HG03342 (cell line): ENCODE data around the gene PSMB9.
A peak's percentile ranks its signal among the peaks of the same experiment; 100 is the strongest.
"Not testable (repeated sequence)": the region's sequence is repeated elsewhere in the genome, so short reads cannot be mapped to it uniquely, and the experiment has no call there.

Experiments
- ATAC-seq: cut with Tn5 transposase; IDR thresholded peaks from one replicate; pipeline ENCODE4 v1.9.1; 2021; ENCODE audit warnings: mild to moderate bottlenecking, moderate library complexity; ENCODE audit not compliant: unreplicated experiment

The PSMB9 gene

DNA sequence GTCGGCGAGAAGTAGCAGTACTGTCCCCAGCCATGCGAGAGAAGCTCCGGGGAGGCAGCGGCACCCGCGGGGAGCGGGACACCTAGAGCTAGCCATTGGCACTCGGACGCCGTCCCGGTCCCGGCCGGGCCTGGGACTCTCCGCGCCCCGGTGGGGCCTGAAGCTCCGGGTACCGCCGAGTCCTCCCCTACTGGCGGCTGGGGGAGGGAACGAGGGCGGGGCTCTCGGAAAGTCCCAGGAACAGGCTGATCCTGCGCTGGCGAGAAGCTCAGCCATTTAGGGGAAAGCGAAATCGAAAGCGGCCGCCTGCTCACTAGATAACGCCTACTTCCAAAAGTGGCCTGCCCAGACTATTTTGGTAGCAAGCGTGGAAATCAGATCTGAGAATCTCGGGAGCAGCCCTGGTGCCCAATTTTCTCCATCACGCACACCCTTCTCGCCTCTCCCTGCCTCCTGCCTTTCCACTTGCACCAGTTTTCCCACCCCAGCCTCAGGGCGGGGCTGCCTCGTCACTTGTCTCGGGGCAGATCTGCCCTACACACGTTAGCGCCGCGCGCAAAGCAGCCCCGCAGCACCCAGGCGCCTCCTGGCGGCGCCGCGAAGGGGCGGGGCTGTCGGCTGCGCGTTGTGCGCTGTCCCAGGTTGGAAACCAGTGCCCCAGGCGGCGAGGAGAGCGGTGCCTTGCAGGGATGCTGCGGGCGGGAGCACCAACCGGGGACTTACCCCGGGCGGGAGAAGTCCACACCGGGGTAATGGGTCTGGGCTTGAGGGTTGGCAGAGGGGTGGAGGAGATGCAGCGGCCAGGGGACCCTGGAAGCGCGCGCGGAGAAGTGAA lies at the start of gene PSMB9, which contains the start of gene TAP1:
Gene PSMB9, plus strand, starts transcription at position 652 of the 835 bp plus-strand sequence. Its CDS starts 38 bp downstream, at position 690.
Gene TAP1, minus strand, starts transcription at position 164 of the 835 bp plus-strand sequence. Its CDS starts 68 bp downstream, at position 96.
- peak; percentile 78 for ATAC-seq

DNA sequence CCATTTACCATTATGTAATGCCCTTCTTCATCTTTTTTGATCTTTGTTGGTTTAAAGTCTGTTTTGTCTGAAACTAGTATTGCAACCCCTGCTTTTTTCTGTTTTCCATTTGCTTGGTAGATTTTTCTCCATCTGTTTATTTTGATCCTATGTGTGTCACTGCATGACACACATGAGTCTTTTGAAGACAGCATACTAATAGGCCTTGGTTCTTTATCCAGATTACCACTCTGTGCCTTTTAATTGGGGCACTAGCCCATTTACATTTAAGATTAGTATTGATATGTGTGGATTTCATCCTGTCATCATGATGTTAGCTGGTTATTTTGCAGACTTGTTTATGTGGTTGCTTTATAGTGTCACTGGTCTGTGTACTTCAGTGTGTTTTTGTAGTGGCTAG lies 48.6 kb upstream of the PSMB9 start:
- ATAC-seq = not testable (repeated sequence)

DNA sequence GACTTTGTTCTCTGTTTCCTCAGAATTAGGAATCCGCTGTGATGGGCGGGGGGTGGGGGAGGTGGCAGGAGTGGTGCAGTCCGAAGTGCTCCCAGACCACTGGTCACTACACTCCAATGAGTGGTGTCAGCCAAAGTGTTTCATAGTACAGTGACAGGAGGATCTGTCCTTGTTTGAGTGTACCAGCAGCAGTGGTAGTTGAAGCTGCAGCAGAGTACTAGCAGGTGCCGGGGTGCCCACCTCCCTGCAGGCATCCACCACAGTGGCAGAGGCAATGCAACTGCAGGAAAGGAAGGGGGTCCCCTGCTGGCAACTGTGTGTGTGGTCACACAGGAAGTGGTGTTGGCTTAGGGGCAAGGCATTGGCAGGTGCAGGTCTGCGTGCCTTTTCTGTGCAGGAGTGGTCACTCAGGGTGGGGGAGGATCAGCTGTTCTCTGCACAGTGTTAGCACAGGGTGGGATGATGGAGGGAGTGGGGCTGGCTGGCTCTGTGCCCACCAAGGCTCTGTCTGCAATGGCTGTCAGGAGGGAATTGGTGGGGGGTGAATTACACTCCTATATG lies 46.9 kb upstream of the PSMB9 start:
- no peak for ATAC-seq

DNA sequence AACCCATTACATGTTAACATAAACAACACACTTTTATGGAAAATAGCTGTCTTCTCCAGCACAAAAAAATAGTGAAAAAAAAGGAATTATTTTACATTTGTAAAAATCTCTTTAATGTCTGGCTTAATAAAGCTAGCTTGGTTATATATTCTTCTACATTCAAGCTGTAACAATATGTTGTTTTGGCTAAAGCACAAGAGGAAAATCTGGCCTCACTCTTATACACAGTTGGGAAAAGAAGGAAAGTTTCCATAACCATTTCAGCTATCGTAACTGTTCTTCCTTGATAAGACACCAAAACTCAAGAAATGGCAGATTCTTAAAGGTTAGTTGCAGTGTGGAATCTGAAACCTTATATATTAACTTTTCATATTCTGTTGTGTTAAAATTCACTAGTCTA lies 44.8 kb upstream of the PSMB9 start:
- ATAC-seq = no peak

DNA sequence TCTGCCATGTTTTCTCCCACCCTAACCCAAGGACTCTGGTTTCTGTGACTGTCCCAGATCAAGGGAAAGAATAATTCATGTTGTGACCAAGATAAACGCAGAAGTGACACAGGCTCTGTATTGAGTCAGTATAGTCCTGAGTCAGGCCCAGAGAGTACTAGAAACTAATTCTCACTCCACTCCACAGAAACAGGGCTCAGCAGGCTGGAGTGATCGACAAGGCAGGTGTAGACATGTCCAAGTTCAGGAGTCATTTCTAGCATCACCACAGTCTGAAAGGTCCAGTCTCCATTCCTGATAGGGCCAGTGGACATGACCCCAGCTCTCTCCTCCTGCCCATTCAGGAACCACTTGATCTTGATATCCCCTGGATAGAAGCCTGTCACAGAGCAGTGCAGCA lies 39.8 kb upstream of the PSMB9 start:
- ATAC-seq = no peak

DNA sequence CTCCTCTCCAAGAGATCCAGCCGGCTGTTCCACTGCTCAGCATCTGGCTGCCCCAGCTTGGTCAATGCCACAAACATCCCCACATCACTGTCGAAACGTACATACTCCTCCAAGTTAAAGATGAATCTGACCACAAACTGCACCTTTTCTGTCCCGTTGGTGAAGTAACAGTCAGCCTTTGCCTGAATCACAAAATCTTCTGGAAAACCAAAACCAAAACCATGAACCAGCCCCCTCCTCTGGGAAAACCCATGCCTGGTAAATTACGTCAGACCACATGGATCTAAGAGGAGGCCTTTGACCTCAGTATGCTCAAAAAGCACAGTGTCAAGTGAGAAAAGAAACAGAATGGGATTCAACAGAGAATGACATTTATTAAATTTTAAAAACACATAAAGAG lies 38.9 kb upstream of the PSMB9 start:
- ATAC-seq = no peak

DNA sequence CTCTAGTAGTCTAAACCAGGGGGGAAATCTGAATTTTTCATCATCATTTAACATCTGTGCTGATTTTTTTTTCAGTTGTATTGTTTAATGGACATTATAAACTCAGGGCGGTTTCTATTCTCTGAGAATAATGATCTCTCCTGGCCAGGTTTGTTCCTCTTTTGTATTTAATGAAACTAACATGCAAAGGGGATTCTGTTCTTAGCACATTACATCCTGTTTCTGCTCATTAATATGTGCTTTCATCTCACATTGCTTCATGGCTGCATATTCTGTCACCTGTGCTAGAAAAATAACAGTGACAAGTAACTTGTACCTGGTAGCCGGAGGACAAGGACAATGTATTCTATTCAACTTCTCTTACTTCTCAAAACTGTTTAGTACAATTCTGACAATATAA lies 38.0 kb upstream of the PSMB9 start:
- ATAC-seq = no peak

DNA sequence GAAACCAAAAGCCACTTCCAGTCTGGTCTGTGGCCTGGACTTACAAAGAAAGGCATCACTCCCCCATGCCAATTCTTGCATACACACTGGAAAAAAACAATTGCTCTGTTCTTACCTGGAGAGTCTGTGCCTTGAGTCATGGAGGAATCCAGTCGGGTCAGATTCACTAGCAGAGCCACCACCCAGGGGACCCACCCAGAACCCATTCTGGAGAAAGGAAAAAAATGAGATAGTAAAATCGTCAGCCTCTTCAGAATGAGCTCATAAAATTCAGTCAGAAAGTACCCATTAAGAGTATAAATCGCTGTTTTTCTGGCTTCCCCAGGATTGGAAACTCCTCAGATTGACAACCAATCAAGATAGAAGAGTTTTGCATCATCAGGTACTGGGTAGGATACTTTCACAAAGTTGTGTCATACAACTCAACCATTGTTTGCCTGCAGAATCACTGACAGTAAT lies 37.2 kb upstream of the PSMB9 start, which contains the start of gene HLA-DOB:
Gene HLA-DOB, minus strand, starts transcription at position 257 of the 459 bp plus-strand sequence. Its CDS starts 51 bp downstream, at position 206.
- peak; percentile 59 for ATAC-seq

DNA sequence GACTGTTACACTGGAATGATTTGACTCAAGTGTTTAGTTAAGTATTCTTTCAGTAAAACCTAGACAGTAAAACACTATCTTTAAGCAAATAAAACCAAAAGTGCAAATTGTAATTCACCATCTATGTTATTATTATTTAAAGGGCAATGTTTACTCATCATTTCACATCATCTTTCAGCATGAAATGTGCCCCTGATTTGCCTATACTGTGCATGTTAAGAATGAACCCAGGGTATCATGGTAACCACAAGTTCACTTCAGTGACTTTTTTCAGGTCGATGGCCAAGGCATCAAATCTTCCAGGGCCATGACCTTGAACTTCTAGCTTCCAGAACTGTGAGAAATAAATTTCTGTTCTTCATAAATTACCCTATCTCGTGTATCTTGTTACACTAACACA lies 35.1 kb upstream of the PSMB9 start:
- ATAC-seq = no peak

DNA sequence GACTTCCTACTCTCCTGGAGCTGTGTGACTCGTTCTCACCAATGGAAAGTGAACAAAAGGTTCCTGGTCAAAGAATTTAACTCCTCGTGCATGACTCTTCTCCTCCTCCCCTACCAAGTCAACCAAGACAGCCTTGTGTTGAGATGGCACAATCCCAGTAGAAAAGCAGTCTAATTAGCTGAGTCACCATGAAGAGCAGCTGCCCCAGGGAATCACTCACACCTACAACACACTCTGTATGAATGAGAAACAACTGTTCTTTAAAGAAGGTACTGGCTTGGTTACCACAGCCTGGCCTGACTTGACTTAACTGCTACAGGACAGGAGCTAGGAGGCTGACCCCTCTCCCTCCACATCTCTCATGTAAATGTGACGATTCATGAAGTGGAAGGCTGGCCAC lies 34.3 kb upstream of the PSMB9 start:
- no peak for ATAC-seq

DNA sequence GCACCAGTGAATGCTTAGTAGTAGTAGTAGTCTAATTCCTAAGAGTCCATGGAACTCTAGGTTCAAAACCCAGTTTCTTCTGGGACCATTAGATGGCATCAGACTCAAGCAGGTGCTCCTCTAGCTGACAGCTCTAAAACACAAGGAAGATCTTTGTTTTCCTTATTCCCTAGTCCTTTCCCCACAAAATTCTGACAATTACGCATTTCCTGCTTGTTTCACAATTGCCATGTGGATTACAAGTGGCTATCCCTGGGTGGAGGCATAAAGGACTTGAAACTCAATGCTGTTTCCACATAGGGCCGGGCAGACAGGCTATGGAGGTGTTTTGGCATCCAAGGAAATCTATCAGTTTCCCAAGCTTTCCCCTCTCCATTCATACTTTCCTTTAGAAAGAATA lies 28.0 kb upstream of the PSMB9 start:
- ATAC-seq = no peak

DNA sequence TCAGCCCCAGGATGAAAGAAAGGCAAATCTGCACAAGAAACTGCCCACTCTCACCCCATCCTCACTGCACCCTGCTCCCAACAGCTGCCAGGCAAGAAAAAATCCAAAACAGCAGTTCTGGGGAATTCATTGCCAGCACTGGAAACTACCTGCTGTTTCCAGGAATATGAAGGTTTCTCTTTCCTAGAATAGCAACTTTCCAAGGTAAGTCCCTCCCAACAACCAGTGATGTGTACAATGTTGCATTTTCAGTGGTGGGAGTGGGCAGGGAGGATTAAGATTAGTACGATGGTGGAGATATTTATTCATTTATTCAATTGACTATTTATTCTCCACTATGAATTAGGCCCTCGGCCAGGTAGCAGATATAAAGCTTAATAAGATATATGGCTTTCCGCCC lies 27.0 kb upstream of the PSMB9 start:
- no peak for ATAC-seq

DNA sequence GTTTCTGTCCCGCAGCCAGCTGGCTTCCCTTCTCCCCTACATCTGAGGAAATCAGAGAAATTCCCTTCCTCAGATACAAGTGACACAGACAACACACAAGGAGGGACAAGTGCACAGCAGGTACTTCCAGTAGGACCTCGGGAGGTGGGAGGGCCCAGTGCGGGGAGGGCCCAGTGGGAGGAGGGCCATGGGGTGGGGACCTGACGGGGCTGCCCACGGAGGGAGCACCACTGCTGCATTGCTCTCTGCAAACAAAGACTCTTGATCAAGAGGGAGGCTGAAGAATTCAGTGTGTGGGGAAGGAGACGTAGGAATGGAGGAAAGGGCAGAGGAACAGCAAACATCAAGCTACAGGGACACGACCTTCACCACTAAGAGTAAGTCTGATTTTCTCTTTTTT lies 24.5 kb upstream of the PSMB9 start:
- no peak for ATAC-seq

DNA sequence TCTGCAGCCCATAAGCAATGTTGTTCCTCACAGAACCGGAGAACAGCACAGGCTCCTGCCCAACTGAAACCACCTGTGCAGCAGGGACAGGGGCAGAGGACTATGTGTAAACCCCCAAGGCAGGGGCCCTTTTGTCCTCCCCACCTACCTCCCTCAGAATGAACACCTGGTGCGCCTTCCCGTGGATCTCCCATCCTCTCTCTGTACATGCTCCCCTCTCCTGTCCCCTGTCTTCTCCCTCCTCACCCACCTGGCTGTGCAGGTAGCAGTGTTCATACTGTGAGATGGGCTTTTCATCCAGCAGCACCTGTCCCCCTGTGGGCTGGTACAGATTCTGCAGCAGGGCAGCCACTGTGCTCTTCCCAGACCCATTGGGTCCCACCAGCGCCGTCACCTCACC lies 24.0 kb upstream of the PSMB9 start:
- no peak for ATAC-seq

DNA sequence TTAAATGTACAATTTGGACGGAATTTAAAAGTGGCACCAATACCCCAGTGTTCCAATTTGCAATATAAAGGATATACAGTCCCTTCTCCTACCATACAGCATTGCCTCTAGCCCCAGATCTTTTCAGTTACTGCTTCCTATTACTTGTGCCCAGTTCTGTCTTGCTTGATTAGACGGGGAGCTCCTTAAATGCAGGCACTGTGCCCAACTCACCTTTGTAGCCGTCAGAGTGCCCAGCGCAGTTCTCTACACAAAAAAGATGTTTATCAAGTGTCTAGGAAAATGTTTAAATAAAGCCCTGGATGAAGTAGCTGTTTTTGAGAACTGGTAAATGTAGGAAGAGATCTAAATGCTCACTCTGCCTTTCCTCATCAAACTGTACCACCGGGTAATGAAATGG lies 23.1 kb upstream of the PSMB9 start:
- no peak for ATAC-seq

DNA sequence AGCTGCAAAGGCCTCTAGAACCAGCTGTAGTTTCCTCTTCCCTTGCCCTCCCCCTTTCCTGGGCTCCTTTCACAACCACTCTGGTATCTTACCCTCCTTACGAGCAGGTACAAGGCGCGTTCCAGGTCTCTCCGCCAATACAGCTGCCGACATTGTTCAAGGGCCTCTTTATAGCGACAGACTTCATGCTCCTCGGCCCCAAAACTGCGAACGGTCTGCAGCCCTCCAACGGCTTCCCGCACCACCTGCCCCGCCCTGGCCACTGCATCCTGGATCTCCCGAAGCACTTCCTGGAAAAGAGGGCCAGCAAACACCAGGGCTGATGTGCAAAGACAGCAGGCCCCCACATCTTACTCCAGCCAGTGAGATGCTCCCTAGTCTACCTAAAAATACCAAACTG lies 21.5 kb upstream of the PSMB9 start:
- no peak for ATAC-seq

DNA sequence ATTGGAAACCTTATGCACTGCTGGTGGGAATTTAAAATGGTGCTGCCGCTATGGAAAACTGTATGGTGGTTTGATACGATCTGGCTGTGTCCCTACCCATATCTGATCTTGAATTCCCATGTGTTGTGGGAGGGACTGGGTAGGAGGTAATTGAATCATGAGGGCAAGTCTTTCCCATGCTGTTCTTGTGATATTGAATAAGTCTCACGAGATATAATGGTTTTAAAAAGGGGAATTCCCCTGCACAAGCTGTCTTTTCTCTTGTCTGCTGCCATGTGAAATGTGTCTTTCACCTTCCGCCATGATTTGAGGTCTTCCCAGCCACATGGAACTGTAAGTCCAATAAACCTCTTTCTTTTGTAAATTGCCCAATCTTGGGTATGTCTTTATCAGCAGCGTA lies 20.3 kb upstream of the PSMB9 start:
- no peak for ATAC-seq

DNA sequence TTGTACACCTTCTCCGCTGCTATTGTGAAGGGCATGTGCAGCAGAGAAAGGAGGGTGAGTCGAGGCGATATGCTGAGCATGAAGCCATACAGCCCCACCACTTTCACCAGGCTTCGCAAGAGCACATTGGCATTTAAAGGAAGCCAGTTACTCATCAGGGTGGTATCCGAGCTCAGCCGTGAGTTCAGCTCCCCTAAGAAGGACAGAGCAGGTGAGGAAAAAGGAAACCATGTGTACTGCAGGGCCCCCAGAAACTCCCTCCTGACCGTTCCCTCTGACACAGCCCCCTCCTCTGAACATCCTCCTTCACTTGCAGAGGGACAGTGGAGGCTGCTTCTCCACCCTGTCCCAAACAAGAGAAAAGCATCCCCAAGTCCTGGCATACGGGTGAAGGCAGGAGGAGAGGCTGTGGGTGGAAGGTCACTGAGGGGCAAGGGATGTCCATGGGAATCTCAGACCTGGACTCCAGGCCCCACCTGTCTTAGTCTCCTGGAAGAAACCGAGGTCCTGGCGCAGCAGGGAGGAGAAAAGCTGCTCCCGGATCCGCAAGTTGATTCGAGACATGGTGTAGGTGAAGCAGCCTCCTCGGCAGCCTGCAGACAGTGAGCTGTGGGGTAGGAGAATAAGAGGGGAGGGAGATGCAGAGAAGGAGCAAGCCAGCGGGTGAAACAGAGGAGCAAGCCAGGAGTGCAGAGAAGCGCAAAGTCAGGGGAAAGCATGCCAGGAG lies 18.7 kb upstream of the PSMB9 start:
- no peak for ATAC-seq

DNA sequence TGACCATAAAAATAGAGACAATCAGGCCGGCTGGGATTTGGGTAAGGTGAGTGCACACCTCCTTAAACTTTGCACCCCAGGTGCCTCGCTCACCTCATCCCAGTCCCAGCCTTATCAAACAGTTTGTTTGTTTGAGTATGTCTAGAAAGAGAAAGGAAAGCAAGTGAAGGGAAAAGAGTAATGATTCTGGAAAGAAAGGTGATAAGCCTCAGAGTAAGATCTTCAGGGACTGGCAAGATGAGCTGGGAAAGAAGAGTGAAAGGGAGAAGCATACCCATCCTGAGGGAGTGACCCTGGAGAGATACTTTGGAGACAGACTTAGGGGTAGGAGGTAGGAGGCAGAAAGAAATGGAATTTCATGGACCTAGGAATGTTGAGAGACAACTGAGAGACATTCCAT lies 17.1 kb upstream of the PSMB9 start:
- no peak for ATAC-seq

DNA sequence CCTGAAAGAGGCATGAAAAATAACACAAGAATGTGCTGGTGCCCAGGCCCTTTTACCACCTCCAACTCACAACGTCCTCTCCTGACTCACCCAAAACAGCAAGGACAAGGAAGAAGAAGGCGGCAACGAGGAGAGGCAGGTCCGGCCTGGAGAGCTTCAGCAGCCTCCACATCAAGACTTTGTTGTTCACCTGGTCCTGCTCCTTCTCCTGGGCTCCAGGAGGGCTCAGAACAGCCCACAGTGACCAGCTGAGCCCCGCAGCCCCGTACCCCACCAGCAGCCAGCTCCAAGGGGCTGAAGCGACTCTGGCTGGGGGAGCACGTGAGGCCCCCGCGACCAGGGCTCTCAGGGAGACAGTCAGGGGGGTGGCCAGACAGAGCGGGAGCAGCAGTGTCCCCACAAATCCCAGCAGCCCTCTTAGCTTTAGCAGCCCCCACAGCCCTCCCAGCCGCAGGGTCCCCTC lies 16.3 kb upstream of the PSMB9 start:
- ATAC-seq = no peak

DNA sequence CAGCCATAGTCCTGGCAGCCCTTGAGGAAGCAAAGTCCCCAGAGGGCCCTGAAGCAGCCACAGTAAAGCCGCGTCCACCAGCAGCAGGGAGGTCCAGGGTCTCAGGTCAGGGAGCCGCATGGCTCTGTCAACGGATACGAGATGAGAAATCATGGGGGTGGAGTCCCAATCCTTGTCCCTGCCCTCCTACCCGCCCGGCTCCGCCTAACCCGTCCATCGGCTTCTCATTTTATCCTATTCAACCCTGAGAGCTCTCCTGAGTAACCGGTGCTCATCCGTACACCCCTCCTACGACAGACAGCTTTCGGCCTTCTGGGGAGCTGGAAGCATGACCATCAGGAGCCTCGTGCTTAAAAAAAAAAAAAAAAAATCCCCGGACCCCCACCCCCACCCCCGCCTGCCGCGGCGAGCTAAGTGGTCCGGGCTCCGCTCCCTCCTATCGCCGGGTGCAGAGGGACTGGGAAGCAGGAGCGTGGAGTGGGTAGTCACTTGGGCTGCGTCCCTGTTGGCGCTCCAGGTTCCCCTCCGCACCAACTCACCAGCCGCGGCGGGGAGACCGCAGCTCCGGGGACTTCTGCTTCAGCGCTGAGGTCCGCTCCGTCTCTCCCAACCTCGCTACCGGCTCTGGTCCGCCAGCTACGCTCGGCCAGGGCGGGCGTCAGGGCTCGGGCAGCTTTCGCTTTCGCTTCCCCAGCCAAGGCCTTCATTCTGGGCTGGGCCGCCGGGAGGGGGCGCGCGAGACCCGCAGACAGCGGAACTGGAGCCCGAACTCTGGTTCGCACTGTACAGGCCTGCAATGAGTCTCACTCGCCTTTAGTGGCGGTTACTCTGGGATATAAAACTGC lies 15.7 kb upstream of the PSMB9 start, which contains the start of gene TAP2:
Gene TAP2, minus strand, starts transcription at position 626 of the 845 bp plus-strand sequence. Its CDS starts 506 bp downstream, at position 120.
- ATAC-seq = peak; percentile 73
